H1 (cell line): ENCODE data around the gene CIDEA. TPM values are rescaled to one million over a fixed set of nuclear protein-coding genes. Genes with fewer than 3 reads are reported as not detected.

Experiments used
- BCL11A ChIP-seq, 2 experiments: IDR thresholded peaks; one replicate each; pipeline ENCODE4 v1.6.1; 2011; ENCODE audit warnings: low read depth in 2 of 2, low read length in 2 of 2, mild to moderate bottlenecking in 2 of 2
- KDM5A ChIP-seq: fragments of 200-600 bp; IDR thresholded peaks from 2 replicates; pipeline ENCODE4 v1.7.1; 2012; ENCODE audit warnings: mild to moderate bottlenecking, low read length, inconsistent platforms, mixed read lengths
- NANOG ChIP-seq: IDR thresholded peaks from 2 replicates; pipeline ENCODE4 v1.6.1; 2011; ENCODE audit warnings: low read length, low read depth, mild to moderate bottlenecking, inconsistent platforms; ENCODE audit not compliant: insufficient read depth, poor library complexity, severe bottlenecking
- PHF8 ChIP-seq: fragments of 200-600 bp; sonication (generic); conservative IDR thresholded peaks from 2 replicates; pipeline ENCODE4 v1.7.1; 2012; ENCODE audit warnings: low read depth, mild to moderate bottlenecking, inconsistent platforms, low read length, moderate library complexity
- SAP30 ChIP-seq: fragments of 300-600 bp; sonication (generic); IDR thresholded peaks from 2 replicates; pipeline ENCODE4 v1.7.1; 2012; ENCODE audit warnings: low read length, moderate library complexity, mild to moderate bottlenecking, inconsistent platforms; ENCODE audit not compliant: insufficient read depth, insufficient replicate concordance
- YY1 ChIP-seq: IDR thresholded peaks from 2 replicates; pipeline ENCODE4 v1.6.1; 2011; ENCODE audit warnings: low read depth, mild to moderate bottlenecking, low read length
- polyA plus RNA-seq, 7 experiments: library from polyadenylated mRNA; depleted of rRNA in 3 of 7; stranded (reverse) in 5 of 7; unstranded in 2 of 7; fragments of >200 nt in 5 of 7; fragments of 200-250 nt in 2 of 7; gene quantifications; 1 replicate in 5 of 7; 2 replicates in 1 of 7; 4 replicates in 1 of 7; pipeline versions ENCODE4 v1.2.1 to v1.2.3, GENCODE V29; 2011 to 2013; ENCODE audit warnings: missing spikeins in 2 of 7, mixed read lengths in 2 of 7
- total RNA-seq: library from RNA; stranded (reverse); fragmentation: NEBNext Ultra II Directional; extraction: Animal tissue kit (Norgen Biotek cat#: 25700); gene quantifications from 2 replicates; pipeline ENCODE4 v1.2.1, GENCODE V29; 2021
- TF ChIP-seq, protein P1 (sequence below): IDR thresholded peaks from 2 replicates; pipeline ENCODE4 v1.6.1; 2011; ENCODE audit warnings: low read length, improper control_type of control experiment

The CIDEA gene
- total and polyA plus RNA-seq, 2 of the 8 experiments (the other 6 are each of a cell fraction or from before 2014, with no cell fraction given) = not detected

GRCh38 chr18:12324991-12325725 lies 71.0 kb downstream of the CIDEA start (continued):
- TF ChIP-seq NANOG (no peak), BCL11A (IDR thresholded peaks at IDR 0.05; ENCODE audit: low read depth in 2 of 2, low read length in 2 of 2) (no peak), YY1 (no peak), PHF8 (no peak), KDM5A (no peak), SAP30 (no peak)
- TF ChIP-seq, protein P1, sequence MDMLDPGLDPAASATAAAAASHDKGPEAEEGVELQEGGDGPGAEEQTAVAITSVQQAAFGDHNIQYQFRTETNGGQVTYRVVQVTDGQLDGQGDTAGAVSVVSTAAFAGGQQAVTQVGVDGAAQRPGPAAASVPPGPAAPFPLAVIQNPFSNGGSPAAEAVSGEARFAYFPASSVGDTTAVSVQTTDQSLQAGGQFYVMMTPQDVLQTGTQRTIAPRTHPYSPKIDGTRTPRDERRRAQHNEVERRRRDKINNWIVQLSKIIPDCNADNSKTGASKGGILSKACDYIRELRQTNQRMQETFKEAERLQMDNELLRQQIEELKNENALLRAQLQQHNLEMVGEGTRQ = no peak
